G401 (cell line): ENCODE data around the gene NDOR1. TPM values are rescaled to one million over a fixed set of nuclear protein-coding genes. Genes with fewer than 3 reads are reported as not detected.

Source experiments
- DNase-seq: peaks from one replicate; pipeline ENCODE4 v3.0.0-alpha.2; 2015; ENCODE audit warnings: low spot score
- in situ Hi-C: cut with HindIII; loops from 2 replicates; pipeline ENCODE4 v1.10.0; 2016; ENCODE audit warnings: low sequenced_read_pairs, mixed read lengths
- total RNA-seq: library from RNA; depleted of rRNA; stranded (reverse); fragments of >200 nt; shearing (Covaris generic); gene quantifications from 2 replicates; pipeline ENCODE4 v1.2.3, GENCODE V29; 2014

NDOR1 gene
- total RNA-seq, 1 experiment from 2014 or later, result 6.4 TPM

DNA sequence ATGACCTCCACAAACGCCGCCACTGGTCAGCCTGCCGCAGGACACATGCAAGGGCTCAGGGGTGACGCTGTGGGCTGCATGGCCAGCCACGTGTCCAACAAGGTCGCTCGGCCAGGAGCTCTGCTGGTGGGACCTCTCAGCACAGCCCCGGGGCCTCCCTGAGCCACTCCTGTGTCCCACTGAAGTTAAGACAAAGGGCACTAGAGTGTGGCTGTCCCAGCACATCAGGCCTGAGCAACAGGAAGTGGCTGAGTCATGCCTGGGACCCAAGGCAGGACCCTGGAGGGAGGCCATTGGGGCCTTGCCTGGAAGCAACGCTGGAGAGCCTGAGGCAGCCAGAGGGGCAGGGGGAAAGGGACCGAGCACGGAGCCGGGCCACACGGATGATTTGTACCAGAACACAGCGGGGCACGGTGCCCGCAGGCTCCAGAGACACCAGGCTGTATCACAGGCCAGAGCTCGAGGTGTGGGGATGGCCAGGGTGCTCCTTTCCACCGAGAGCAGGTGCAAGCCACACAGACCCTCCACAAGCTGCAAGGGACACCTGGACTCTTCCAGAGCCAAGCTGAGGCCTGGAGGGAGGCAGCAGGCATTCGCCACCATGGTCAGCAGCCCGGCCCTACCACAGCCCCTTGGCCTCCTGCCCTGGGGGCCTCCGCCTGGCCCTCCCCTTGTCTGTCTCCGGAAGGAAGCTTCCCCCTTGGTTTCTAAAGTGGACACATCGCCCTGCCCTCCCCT lies 27.1 kb upstream of the NDOR1 start:
- no peak for DNase-seq
- in situ Hi-C loops, result no loop called here

DNA sequence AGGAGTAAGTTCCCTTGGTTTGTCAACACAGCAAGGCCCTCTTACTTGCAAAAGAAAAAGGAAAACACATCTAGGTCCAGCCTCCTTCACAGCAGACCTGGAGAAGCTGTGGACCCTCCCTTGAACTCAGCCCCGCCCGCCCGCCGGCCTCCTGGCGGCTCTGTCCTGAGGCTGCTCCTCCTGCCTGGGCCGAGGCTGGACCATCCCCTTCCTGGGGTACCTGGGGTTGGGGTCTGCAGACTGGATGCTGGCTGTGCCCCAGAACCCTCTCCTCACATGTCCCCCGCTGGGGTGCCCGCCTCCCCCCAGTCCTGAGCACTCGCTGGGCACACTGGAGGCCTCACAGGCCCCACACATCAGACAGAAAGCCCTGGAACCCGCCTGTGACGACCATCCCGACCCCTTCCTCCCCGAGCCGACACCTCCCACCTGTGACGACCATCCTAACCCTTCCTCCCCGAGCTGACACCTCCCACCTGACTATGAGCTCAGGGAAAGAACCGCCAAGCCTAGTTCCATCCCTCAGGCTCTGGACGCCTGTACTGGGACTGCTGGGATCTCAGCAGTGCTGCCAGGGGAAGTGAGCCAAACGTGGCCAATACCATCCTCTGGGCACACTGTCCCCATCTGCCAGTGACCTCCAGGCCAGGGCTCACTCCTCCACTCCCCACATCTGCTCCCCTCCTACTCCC lies 26.4 kb upstream of the NDOR1 start:
- in situ Hi-C loops, result no loop called here
- no peak for DNase-seq

DNA sequence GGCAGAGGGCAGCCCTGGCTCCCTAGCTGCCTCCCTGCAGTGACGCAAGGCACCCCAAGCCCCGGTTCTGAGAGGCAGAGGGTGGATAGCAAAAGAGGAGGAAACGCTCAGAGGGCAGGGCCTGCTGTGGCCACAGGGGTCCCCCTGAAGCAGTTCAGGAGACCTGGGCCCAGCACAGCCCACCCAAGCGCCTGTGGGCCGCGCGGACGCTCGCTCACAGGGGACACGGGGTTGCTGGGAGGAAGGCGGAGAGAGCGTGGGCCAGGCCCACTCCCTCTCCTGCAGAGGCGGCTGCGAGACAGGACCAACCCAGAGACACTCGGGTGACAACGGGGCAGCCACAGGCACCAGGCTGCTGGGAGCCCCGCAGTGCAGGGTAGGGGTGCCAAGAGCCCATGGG lies 25.7 kb upstream of the NDOR1 start:
- DNase-seq, result no peak
- in situ Hi-C loops, result no loop called here

DNA sequence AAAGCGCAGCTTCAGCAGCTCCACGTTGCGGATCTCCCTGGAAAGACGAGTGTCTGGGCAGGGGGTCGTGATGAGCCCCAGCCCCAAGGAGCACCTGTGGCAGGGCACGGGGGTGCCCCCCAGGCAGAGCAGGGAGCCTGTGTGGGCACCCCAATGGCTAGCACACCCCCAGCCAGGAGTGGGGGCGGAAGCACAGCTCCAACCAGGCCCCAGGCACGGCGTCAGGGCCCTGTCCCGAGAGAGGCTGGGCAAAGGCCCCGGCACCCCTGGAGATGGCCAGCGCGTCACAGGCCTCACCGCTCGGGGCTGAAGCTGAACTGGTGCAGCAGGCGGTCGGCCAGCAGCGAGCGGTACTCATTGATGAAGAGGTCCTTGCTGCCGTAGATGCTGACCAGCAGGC lies 25.0 kb upstream of the NDOR1 start:
- no peak for DNase-seq
- in situ Hi-C loops, result no loop called here

DNA sequence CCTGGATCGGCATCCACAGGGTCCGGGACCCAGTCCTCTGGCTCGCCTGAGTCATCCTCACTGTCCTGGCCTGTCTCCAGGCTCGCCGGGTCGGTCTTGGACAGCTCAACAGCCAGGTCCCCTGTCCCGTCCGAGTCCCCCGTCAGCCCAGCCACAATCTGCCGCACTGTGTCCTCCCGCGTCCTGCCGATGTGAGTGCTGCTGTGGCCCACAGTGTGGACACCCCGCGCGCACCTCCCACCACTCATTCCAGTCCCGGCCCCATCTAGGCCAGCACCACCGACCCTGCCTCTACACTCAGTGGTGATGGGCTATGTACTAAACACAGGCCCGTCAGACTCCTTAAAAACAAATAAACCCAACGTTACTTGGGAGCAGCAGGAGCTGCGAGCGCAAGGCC lies 23.8 kb upstream of the NDOR1 start:
- in situ Hi-C loops, result no loop called here
- DNase-seq, result no peak

DNA sequence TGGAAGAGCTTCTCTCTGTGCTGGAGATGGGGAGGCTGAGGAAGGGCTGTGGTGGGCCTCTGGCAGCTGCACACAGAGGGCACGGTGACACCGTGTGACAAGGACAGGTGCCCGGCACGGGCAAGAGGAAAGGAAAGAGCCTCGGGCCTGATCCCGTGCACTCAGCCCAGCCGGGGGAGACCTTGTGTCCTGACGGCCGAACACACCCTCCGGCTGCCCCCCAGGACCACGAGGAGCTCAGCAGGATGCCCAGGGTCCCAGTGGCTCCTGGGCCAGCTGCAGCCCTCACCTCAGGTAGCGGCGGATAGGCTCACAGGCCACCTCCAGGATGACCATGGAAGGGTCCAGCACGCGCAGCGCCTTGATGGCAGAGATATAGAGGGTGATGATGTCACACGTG lies 22.7 kb upstream of the NDOR1 start:
- in situ Hi-C loops, result no loop called here
- DNase-seq, result no peak

DNA sequence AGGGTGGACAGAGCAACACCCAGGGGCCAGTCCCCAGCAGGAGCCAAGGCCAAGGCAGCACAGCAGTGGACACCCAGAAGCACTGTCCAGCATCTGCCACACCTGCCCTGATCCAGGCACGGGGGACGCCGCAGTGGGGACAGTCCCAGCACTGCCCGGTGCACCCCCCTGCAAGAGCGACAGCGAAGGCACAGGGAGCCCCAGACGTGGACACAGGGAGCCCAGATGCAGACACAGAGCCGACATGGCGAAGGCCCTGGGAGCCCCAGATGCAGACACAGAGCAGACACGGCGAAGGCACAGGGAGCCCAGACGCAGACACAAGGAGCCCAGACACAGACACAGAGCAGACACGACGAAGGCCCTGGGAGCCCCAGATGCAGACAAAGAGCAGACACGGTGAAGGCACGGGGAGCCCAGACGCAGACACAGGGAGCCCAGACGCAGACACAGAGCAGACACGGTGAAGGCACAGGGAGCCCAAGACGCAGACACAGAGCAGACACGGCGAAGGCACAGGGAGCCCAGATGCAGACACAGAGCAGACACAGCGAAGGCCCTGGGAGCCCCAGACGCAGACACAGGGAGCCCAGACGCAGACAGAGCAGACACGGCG lies 21.4 kb upstream of the NDOR1 start:
- DNase-seq, result no peak
- in situ Hi-C loops, result no loop called here

DNA sequence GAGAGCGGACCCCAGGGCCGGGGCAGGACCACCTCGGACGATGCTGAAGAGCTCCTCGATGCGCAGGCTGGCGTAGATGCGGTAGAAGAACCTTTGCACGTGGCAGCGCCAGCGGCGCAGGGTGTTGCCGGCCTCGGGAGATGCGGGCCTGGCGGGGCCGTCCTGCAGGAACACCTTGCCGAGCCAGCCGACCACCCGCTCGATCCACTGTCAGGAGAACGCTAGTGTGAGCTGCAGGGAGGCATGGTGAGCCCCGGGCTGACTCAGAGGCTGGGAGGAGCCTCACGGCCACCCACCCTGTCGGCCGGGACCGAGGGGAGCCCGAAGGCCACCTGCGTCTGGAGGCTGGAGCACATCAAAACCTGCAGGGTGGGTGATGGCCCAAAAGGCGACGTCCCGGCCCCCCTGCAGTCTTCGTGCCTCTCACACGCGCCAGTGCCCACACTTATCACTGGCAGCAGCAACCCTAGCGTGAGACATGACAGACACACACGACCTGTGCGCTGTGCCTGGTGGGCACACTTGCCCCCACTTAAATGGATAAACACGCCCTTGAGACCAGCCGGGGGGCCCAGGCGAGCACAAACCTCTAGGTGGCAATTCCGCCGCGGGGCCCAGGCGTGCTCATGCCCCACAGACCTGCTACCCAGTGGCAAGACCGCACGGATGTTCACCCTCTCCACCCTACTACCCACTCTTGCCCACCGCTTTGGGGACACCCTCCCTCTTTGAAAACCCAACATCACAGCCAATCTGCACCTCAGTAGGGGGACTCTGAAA lies 20.4 kb upstream of the NDOR1 start:
- in situ Hi-C loops, result no loop called here

DNA sequence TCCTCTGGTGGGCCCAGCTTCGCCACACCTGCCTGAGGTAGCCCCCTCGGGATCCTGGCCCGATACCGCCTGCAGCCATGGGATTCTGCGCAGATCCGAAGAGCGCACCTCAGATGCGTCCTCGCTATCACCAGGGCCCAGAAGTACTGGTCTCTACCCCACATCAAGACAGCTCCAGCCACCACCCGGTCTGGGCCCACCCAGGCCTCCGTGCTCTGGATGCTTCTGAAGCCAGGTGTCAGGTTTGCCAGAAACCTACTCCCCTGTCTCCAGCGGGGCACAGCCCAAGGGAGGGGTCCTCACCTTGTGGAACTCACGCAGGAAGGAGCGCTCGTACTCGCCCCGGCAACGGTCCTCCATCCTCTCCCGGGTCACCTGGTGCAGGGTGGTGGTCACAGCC lies 19.6 kb upstream of the NDOR1 start:
- no peak for DNase-seq
- in situ Hi-C loops, result no loop called here

More for the DNA sequence above, 20.4 kb upstream of the NDOR1 start:
- DNase-seq, result no peak

DNA sequence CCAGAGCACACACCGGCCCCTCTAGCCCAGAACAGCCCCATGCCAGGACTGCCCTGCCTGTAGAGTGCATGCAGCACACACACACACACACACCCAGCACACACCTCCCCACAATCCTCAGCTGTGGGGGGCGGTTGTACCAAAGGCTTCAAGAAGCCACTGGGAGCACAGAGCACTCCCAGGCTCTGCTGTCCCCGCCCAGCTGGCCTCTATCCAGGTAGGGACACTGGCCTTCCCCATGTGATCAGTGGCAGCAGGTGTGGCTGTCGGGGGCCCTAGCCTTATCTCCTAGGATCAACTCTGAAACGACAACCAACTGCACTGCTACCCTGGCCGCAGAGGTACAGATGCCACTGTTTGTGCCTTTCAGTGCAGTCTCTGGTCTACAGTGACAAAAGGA lies 19.1 kb upstream of the NDOR1 start:
- in situ Hi-C loops, result no loop called here
- no peak for DNase-seq

DNA sequence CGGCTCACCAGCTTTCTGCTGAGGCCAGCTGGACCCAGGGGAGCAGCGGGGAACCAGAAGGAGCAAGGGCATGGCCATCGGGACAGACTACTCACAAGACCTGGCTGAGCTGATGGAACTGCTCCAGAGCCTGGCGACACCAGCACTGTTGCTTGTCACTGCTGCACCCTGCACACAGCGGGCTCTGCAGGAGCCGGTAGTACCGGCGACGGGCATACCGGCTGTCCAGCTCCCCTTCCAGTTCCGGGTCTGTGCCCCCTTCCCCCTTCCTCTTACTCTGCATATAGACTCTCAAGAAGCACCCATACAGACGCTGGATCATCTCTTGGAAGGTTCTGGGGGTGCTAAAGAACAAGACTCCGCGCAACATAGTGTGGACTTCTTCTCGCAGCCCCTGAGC lies 18.1 kb upstream of the NDOR1 start:
- in situ Hi-C loops, result no loop called here
- DNase-seq, result no peak

DNA sequence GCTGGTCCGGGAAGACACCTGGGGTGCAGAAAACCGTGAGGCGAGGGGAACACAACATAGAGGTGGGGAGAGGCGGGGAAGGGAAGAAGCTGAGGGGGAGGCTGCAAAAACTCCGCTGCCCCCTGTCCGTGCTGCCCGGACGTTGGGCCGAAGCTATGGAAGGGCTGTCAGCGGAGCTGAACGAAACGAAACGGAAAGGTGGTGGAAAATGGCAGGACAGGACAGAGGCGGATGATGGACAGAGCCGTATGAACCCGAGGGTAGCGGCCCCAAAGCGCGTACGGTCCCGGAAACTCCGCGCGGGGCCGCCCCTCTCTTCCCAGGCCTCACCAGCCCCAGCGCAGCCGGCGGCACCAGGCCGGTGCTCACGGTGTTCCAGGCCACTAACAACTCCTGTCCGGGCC lies 17.4 kb upstream of the NDOR1 start:
- DNase-seq, result no peak
- in situ Hi-C loops, result no loop called here

DNA sequence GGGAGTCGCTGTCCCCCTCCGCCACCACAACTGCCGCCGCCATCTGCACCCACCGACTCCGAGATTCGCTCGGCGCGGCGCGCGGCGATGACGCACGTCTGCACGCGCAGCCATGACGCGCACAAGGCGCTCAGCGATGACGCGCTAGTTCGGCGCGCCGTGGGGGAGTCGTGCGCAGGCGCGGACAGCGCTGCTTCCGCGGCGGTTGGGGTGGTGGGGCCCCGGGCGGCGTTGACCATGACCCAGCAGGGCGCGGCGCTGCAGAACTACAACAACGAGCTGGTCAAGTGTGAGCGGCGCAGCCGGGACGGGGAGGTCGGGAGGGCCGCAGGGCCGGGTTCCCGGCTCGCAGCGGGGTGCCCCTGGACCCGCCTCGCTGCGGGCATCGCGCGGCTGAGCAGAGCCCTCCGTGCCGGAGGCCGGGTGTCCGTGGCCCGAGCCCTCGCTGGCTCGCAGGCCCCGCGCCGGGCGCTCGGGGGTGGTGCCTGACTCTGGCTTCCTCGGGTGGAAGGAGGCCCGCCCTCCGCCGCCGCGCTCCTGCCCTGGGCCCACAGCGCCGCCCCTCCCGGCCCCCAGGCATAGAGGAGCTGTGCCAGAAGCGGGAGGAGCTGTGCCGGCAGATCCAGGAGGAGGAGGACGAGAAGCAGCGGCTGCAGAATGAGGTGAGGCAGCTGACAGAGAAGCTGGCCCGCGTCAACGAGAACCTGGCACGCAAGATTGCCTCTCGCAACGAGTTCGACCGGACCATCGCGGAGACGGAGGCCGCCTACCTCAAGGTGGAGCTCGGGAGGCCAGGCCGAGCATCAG lies 16.8 kb upstream of the NDOR1 start, which contains the start of the genes ANAPC2 and SSNA1:
ANAPC2 (minus strand) TSS at position 71 of the 807 bp plus-strand sequence; CDS start at position 43, 28 bp downstream.
SSNA1 (plus strand) TSS at position 187 of the 807 bp plus-strand sequence; CDS start at position 238, 51 bp downstream.
- in situ Hi-C loops, result no loop called here
- DNase-seq, result peak; percentile 82

DNA sequence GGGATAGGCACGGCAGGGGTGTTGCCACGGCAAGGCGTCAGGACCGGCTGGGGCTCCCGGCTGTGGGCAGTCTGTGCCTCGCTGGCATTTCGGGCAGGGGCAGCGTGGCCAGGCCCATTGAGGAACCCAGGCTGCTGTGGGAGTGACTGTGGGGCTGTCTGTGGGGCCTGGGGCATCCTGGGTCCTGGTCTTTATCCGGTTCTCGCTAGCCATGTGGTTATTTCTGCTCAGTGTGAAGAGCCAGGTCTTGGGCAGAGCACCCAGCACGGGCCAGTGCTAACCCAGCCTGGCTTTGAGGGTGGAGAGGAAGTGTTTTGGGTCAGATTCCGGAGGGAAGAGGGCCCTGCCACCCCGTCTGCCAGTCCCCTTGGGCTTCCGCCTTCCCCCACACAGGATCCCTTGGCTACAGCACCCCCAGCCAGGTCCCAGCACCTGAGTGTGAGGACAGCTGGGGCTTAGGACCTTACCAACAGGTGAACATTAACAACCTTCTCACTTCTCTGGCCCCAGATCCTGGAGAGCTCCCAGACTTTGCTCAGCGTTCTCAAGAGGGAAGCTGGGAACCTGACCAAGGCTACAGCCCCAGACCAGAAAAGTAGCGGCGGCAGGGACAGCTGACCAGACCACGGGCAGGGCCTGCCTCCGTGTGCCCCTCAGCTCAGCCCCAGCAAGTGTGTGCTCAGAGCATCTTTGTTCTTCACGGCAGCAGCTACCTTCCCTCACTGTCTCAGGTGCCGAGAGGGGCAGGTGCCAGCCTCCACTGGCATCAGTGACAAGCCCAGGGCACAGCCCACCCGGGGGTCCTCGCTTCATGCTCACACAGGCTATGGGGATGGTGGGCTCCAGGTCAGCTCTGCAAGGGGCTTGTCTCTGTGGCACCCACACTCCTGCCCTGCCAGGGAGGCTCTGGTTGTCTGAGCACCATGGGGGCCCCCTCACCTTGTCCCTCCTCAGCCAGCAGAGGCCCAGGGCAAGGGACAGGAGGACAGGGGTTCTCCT lies 15.9 kb upstream of the NDOR1 start:
- in situ Hi-C loops, result no loop called here
- DNase-seq, result no peak

DNA sequence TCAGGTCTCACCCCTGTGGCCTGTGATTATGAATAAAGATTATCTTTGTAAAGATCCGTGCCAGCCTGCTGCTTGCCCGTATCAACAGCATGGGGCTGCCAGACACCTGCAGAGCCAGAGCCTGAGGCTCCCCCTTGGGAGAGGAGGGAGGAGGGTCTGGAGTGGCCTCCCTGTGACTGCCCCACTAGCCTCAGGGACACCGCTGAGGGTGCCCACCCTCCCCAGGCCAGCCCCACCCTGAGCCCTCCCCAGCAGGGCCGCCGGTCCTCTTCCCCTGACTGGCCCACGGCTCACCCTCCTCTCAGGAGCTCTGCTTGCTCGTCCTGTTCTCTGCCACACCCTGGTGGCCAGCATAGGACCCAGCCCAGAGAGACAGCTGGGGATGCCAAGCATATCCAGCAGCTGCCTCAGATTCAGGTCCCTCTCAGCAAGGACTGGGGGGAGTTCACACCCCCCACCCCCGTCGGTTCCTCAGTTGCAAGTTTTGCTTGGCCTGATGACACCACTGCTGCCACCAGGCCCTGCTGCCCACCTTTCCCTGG lies 15.1 kb upstream of the NDOR1 start:
- no peak for DNase-seq
- in situ Hi-C loops, result no loop called here

DNA sequence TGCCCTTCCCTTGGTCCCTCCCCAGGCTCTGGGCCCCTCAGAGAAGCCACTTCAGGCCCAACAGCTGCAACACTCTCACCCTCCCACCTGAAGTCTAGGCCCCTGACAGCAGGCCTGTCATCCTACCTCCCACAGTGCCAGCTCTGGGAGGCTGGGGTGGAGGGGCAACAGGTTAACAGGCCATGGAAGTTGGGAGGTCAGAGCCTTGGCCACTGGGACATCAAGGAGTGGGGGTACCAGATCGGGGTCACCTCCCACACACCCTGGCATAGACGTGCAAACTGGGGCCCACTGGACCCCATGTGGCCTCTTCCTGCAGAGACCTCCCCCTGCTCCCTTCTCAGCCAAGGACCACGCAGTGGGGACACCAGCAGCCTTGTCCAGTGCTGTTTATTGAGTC lies 14.3 kb upstream of the NDOR1 start:
- DNase-seq, result no peak
- in situ Hi-C loops, result no loop called here

DNA sequence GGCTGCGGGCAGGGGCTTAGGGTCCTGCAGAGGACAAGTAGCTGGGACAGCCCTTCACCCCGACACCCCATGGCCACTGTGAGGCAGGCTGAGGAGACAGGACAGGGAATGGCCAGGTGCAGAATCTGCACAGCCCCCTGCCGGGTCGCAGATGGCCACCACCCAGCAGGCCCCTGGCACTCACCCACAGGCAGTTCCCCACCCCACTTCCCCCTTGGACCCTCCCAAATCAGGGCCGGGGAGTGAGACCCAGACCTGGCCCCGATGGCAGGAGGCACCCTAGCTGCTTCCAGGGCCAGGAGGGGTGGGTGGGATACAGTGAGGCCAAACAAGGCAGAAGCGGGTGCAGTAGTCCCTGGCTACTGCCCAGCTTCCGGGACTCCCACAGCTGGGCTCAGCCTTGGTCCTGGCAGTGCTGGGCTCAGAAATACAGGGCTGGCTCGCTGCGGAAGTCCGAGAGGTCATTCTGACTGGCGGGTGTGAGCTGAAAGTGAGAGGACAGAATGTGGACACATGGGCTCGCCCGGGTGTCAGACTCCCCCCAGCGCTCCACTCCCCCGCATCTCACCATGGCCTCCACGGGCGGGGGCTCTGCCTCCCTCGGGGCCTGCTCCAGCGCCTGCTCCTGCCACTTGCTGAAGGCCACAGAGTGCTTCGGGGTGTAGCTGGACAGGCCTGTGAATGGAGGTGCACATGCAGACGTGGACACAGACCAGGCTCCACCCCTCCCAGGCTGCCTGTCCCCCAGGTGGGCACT lies 13.6 kb upstream of the NDOR1 start:
- peak; percentile 44 for DNase-seq
- in situ Hi-C loops, result no loop called here
